Measurements from ENCODE around the gene RASL10A. TPM values are rescaled to one million over a fixed set of nuclear protein-coding genes. Genes with fewer than 3 reads are reported as not detected.

RASL10A gene
- total and polyA plus RNA-seq, 9 of the 15 experiments (the other 6 are each of a cell fraction or from before 2014, with no cell fraction given) = 0.17 to 1.2 (median 0.45) TPM; not detected in 3

GRCh38 chr22:29325356-29325755 is 9.9 kb upstream of the RASL10A start:
- Histone ChIP-seq H2AFZ (ENCODE audit: low read depth, low read length) (no peak overlapping the region), H3K9me1 (ENCODE audit: control insufficient read depth, insufficient read depth, low read length) (no peaks in the 10 kb centered on the region), H3K36me3 (ENCODE audit: control insufficient read depth, insufficient read depth, low read length) (peaks cover 25% of the 10 kb centered on the region; the same call in 1 of the 3 replicates), H3K9me3 (replicated peaks; ENCODE audit: control insufficient read depth, insufficient read depth, low read depth, low read length) (no peaks in the 10 kb centered on the region), H3K79me2 (ENCODE audit: control insufficient read depth, insufficient read depth, low read length) (no peaks in the 10 kb centered on the region), H3K27ac (ENCODE audit: extremely low read depth, low read depth, low read length) (no peak overlapping the region), H3K4me2 (ENCODE audit: insufficient read depth, low read length) (no peak overlapping the region), H3K4me1 (replicated peaks in 1 of 2; ENCODE audit: control insufficient read depth in 2 of 2, insufficient read depth in 2 of 2, low read length in 2 of 2) (no peaks in the 10 kb centered on the region; a peak in 1 of 5 replicates), H3K9ac (ENCODE audit: insufficient read depth in 1 of 2, low read depth in 2 of 2, low read length in 2 of 2) (no peak overlapping the region), H3K27me3 (ENCODE audit: control insufficient read depth in 2 of 2, insufficient read depth in 2 of 2, low read length in 2 of 2) (no peaks in the 10 kb centered on the region), H4K20me1 (replicated peaks; ENCODE audit: control insufficient read depth, insufficient read depth, low read length) (no peaks in the 10 kb centered on the region), H3K4me3 (no peak overlapping the region)
- CTCF ChIA-PET (ENCODE audit: low intra/inter-chr PET ratio) = no interaction called here
- in situ Hi-C loops (cut with MboI) = no loop called here
- ATAC-seq (no peak), FAIRE-seq (no peak), DNase-seq (ENCODE audit: extremely low read depth in 1 of 4, low spot score in 3 of 4) (no peak)
- 62% methylated on average over 6 of the region's 8 CpGs for WGBS (ENCODE audit: insufficient coverage, low coverage, missing lambda C conversion rate)
- intact Hi-C loops (cut with micrococcal nuclease) = no loop called here
- POLR2A ChIA-PET = no interaction called here
- BruUV-seq (replicated peaks) = no TSS peak
- TF ChIP-seq CBX2 (IDR thresholded peaks at IDR 0.05; ENCODE audit: insufficient read depth, low read length, poor library complexity, severe bottlenecking) = no peak
- no peak for TF ChIP-seq ZSCAN29 (IDR thresholded peaks at IDR 0.05)
- no peak for TF ChIP-seq LCOR (CRISPR knock-in tag; IDR thresholded peaks at IDR 0.05)
- no peak for TF ChIP-seq ZBTB5 (IDR thresholded peaks at IDR 0.05)
- no peak for TF ChIP-seq XRCC3 (IDR thresholded peaks at IDR 0.05)
- TF ChIP-seq TRIM24 (IDR thresholded peaks at IDR 0.05) = no peak
- no peak for TF ChIP-seq NFYB (IDR thresholded peaks at IDR 0.05; ENCODE audit: extremely low read depth, insufficient read length)
- no peak for TF ChIP-seq ZBTB49 (CRISPR knock-in tag; IDR thresholded peaks at IDR 0.05; ENCODE audit: borderline replicate concordance)
- TF ChIP-seq SP1 (CRISPR knock-in tag; IDR thresholded peaks at IDR 0.05) = no peak
- TF ChIP-seq STAG1 (CRISPR knock-in tag; IDR thresholded peaks at IDR 0.05; ENCODE audit: borderline replicate concordance) = no peak
- TF ChIP-seq ZNF766 (CRISPR knock-in tag; conservative IDR thresholded peaks at IDR 0.05) = no peak
- TF ChIP-seq SUPT5H (IDR thresholded peaks at IDR 0.05) = no peak
- TF ChIP-seq ZNF184 (CRISPR knock-in tag; IDR thresholded peaks at IDR 0.05) = no peak
- TF ChIP-seq TBL1XR1 (IDR thresholded peaks at IDR 0.05; ENCODE audit: low read length in 2 of 2) = no peak
- TF ChIP-seq SMARCC2 (IDR thresholded peaks at IDR 0.05; ENCODE audit: low read depth) = no peak
- TF ChIP-seq NR1H2 (CRISPR knock-in tag; IDR thresholded peaks at IDR 0.05) = no peak
- TF ChIP-seq MYBL2 (IDR thresholded peaks at IDR 0.05; ENCODE audit: low read depth) = no peak
- no peak for TF ChIP-seq MYBL2 (CRISPR knock-in tag; IDR thresholded peaks at IDR 0.05; ENCODE audit: borderline replicate concordance)
- no peak for TF ChIP-seq TFAM (CRISPR knock-in tag; conservative IDR thresholded peaks at IDR 0.05)
- TF ChIP-seq, protein P1, sequence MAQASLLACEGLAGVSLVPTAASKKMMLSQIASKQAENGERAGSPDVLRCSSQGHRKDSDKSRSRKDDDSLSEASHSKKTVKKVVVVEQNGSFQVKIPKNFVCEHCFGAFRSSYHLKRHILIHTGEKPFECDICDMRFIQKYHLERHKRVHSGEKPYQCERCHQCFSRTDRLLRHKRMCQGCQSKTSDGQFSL (CRISPR knock-in tag; IDR thresholded peaks at IDR 0.05) = no peak
- TF ChIP-seq, protein P1 (tag; IDR thresholded peaks at IDR 0.05) = no peak

Measured in K562 (cell line).